H1 (cell line): Measurements from ENCODE around the gene ZSCAN30. TPM values are rescaled to one million over a fixed set of nuclear protein-coding genes. Genes with fewer than 3 reads are reported as not detected.
A peak's percentile ranks its signal among the peaks of the same experiment; 100 is the strongest.

Experiments
- CTCF ChIA-PET: fragments of 300-600 bp; sonication (Branson Sonifier 250); formaldehyde crosslinking; loops from one replicate; lab custom pipeline; 2021; ENCODE audit not compliant: partially characterized antibody; lab: Charles Lee
- POLR2A ChIA-PET: fragments of 300-600 bp; sonication (Branson Sonifier 250); formaldehyde crosslinking; loops from one replicate; lab custom pipeline; 2021; ENCODE audit warnings: inconsistent platforms; ENCODE audit not compliant: partially characterized antibody; lab: Charles Lee
- DNase-seq, 2 experiments: peaks; one replicate each; pipeline versions ENCODE4 v3.0.0 to v3.0.0-alpha.2; 2010 to 2022; ENCODE audit warnings: low spot score in 2 of 2, low read depth in 1 of 2, mixed read lengths in 1 of 2
- FAIRE-seq: peaks from 2 replicates; lab custom pipeline; 2011; peaks lifted over from hg19 to GRCh38; lab: Jason Lieb, UNC
- H2AFZ ChIP-seq: 2 replicates; pipeline ENCODE4 v1.8.1; 2012; ENCODE audit warnings: low read length, inconsistent platforms
- H2AK5ac ChIP-seq: 2 replicates; pipeline ENCODE4 v1.6.1; 2013; ENCODE audit warnings: low read depth, low read length
- H2BK120ac ChIP-seq: replicated peaks from 2 replicates; pipeline ENCODE3; 2013; ENCODE audit warnings: low read depth, low read length, inconsistent platforms
- H2BK12ac ChIP-seq: 2 replicates; pipeline ENCODE4 v1.6.1; 2013; ENCODE audit warnings: low read depth, low read length
- H2BK15ac ChIP-seq: 2 replicates; pipeline ENCODE4 v1.6.1; 2013; ENCODE audit warnings: low read length
- H2BK20ac ChIP-seq: 2 replicates; pipeline ENCODE4 v1.6.1; 2013; ENCODE audit warnings: low read length
- H2BK5ac ChIP-seq: 2 replicates; pipeline ENCODE4 v1.6.1; 2013; ENCODE audit warnings: low read depth, low read length
- H3K14ac ChIP-seq: 2 replicates; pipeline ENCODE4 v1.6.1; 2013; ENCODE audit warnings: inconsistent platforms; ENCODE audit not compliant: insufficient read length
- H3K18ac ChIP-seq: 2 replicates; pipeline ENCODE4 v1.6.1; 2013; ENCODE audit warnings: low read length; ENCODE audit errors: extremely low read depth
- H3K23ac ChIP-seq: 2 replicates; pipeline ENCODE4 v1.6.1; 2013; ENCODE audit warnings: inconsistent platforms; ENCODE audit not compliant: insufficient read length
- H3K23me2 ChIP-seq: 2 replicates; pipeline ENCODE4 v1.6.1; 2013; ENCODE audit warnings: low read depth, low read length
- H3K27ac ChIP-seq: 2 replicates; pipeline ENCODE4 v1.6.1; 2011; ENCODE audit warnings: low read depth, low read length, inconsistent platforms
- H3K27me3 ChIP-seq, 4 experiments: replicated peaks in 1 of 4; 1 replicate in 1 of 4; 2 replicates in 3 of 4; pipeline versions ENCODE4 v1.6.1 to v1.8.1; 2011 to 2013; ENCODE audit warnings: low read length in 3 of 4, mild to moderate bottlenecking in 3 of 4, inconsistent platforms in 2 of 4, mixed read lengths in 2 of 4, moderate library complexity in 1 of 4; ENCODE audit not compliant: control insufficient read depth in 3 of 4, insufficient read depth in 3 of 4; ENCODE audit errors: extremely low read depth in 1 of 4
- H3K36me3 ChIP-seq, 4 experiments: 2 replicates each; pipeline versions ENCODE4 v1.6.1 to v1.8.1; 2011 to 2013; ENCODE audit warnings: mild to moderate bottlenecking in 4 of 4, low read length in 3 of 4, moderate library complexity in 2 of 4, control low read depth in 1 of 4, inconsistent platforms in 1 of 4; ENCODE audit not compliant: insufficient read depth in 4 of 4, control insufficient read depth in 2 of 4
- H3K4ac ChIP-seq: replicated peaks from 2 replicates; pipeline ENCODE3; 2013; ENCODE audit warnings: low read length, low read depth, mixed read lengths, inconsistent platforms; ENCODE audit not compliant: insufficient read length
- H3K4me1 ChIP-seq, 4 experiments: replicated peaks in 1 of 4; 1 replicate in 1 of 4; 2 replicates in 3 of 4; pipeline versions ENCODE4 v1.6.1 to v1.8.1; 2011 to 2013; ENCODE audit warnings: low read length in 3 of 4, inconsistent platforms in 2 of 4, mixed read lengths in 1 of 4; ENCODE audit not compliant: insufficient read depth in 4 of 4, control insufficient read depth in 3 of 4
- H3K4me2 ChIP-seq, 2 experiments: 2 replicates each; pipeline versions ENCODE4 v1.6.1 to v1.8.1; 2011 to 2013; ENCODE audit warnings: low read depth in 2 of 2, low read length in 2 of 2, control low read depth in 1 of 2, inconsistent platforms in 1 of 2, mild to moderate bottlenecking in 1 of 2; ENCODE audit not compliant: insufficient read depth in 1 of 2
- H3K4me3 ChIP-seq, 4 experiments: fragments of 200-600, 300-600 bp in 1 of 4; sonication (generic), shearing (Covaris generic), sonication (Bioruptor Twin) in 1 of 4; 2 replicates each; pipeline versions ENCODE4 v1.5.1 to v1.8.1; 2011 to 2016; ENCODE audit warnings: low read length in 4 of 4, low read depth in 3 of 4, control low read depth in 2 of 4, inconsistent platforms in 2 of 4, mild to moderate bottlenecking in 2 of 4, mixed read lengths in 1 of 4, moderate library complexity in 1 of 4; ENCODE audit not compliant: insufficient read depth in 2 of 4; ENCODE audit errors: extremely low read depth in 1 of 4
- H3K56ac ChIP-seq: replicated peaks from 2 replicates; pipeline ENCODE3; 2013; ENCODE audit warnings: low read depth, mild to moderate bottlenecking, mixed read lengths, low read length, inconsistent platforms; ENCODE audit not compliant: insufficient read length
- H3K79me1 ChIP-seq: 2 replicates; pipeline ENCODE4 v1.6.1; 2013; ENCODE audit warnings: low read depth, low read length, control low read depth
- H3K79me2 ChIP-seq, 2 experiments: 2 replicates each; pipeline versions ENCODE4 v1.6.1 to v1.8.1; 2012 to 2013; ENCODE audit warnings: low read length in 2 of 2, mild to moderate bottlenecking in 2 of 2, inconsistent platforms in 1 of 2; ENCODE audit not compliant: insufficient read depth in 2 of 2, control insufficient read depth in 1 of 2
- H3K9ac ChIP-seq, 4 experiments: replicated peaks in 1 of 4; 1 replicate in 1 of 4; 2 replicates in 3 of 4; pipeline versions ENCODE4 v1.6.1 to v1.8.1; 2011 to 2013; ENCODE audit warnings: low read depth in 3 of 4, low read length in 3 of 4, control low read depth in 2 of 4, mild to moderate bottlenecking in 2 of 4, moderate library complexity in 2 of 4, inconsistent platforms in 1 of 4; ENCODE audit errors: extremely low read depth in 1 of 4
- H3K9me3 ChIP-seq, 2 experiments: 2 replicates each; pipeline versions ENCODE4 v1.6.1 to v1.8.1; 2012 to 2013; ENCODE audit warnings: mild to moderate bottlenecking in 2 of 2, moderate library complexity in 2 of 2, control low read depth in 1 of 2, inconsistent platforms in 1 of 2, low read depth in 1 of 2, low read length in 1 of 2, mixed read lengths in 1 of 2; ENCODE audit not compliant: insufficient read depth in 2 of 2
- H4K20me1 ChIP-seq, 2 experiments: replicated peaks in 1 of 2; 2 replicates each; pipeline versions ENCODE3 to v1.8.1; 2011 to 2013; ENCODE audit warnings: inconsistent platforms in 2 of 2, low read length in 2 of 2, mild to moderate bottlenecking in 1 of 2; ENCODE audit not compliant: insufficient read depth in 2 of 2, control insufficient read depth in 1 of 2
- H4K5ac ChIP-seq: 2 replicates; pipeline ENCODE4 v1.6.1; 2013; ENCODE audit warnings: low read length, low read depth, mixed read lengths, inconsistent platforms; ENCODE audit not compliant: insufficient read length
- H4K8ac ChIP-seq: 2 replicates; pipeline ENCODE4 v1.8.0; 2013; ENCODE audit warnings: mild to moderate bottlenecking, moderate library complexity, low read length, inconsistent platforms; ENCODE audit not compliant: insufficient read depth; ENCODE audit errors: extremely low read depth
- H4K91ac ChIP-seq: replicated peaks from 2 replicates; pipeline ENCODE3; 2013; ENCODE audit warnings: low read length, mixed read lengths, inconsistent platforms; ENCODE audit not compliant: insufficient read length
- CHD2 ChIP-seq: IDR thresholded peaks from 2 replicates; pipeline ENCODE4 v1.6.1; 2012; ENCODE audit warnings: low read length, improper control_type of control experiment
- CREB1 ChIP-seq: IDR thresholded peaks from 2 replicates; pipeline ENCODE4 v1.6.1; 2012; ENCODE audit warnings: inconsistent platforms
- JUN ChIP-seq: IDR thresholded peaks from 2 replicates; pipeline ENCODE4 v1.6.1; 2011; ENCODE audit warnings: low read depth, mild to moderate bottlenecking, improper control_type of control experiment, low read length
- KDM5A ChIP-seq: fragments of 200-600 bp; IDR thresholded peaks from 2 replicates; pipeline ENCODE4 v1.7.1; 2012; ENCODE audit warnings: mild to moderate bottlenecking, low read length, inconsistent platforms, mixed read lengths
- RFX5 ChIP-seq: IDR thresholded peaks from 2 replicates; pipeline ENCODE4 v1.6.1; 2011; ENCODE audit warnings: low read depth, low read length, improper control_type of control experiment, borderline replicate concordance
- ZNF274 ChIP-seq: IDR thresholded peaks from 2 replicates; pipeline ENCODE4 v1.7.0; 2012; ENCODE audit warnings: low read length, borderline replicate concordance; ENCODE audit errors: extremely low read depth
- WGBS, 2 experiments: shearing (Covaris generic) in 1 of 2; methylation state at CpG; one replicate each; pipeline versions ENCODE4 v1.1.6 to v1.1.7; 2013 to 2015; ENCODE audit warnings: low lambda C conversion rate in 2 of 2, mixed read lengths in 2 of 2, inconsistent platforms in 1 of 2, low coverage in 1 of 2, missing lambda C conversion rate in 1 of 2; ENCODE audit not compliant: insufficient replicate concordance in 2 of 2, insufficient coverage in 1 of 2, insufficient read length in 1 of 2; ENCODE audit errors: extremely low coverage in 1 of 2, missing lambda C conversion rate in 1 of 2; 5-methylcytosine and 5-hydroxymethylcytosine counted together
- polyA plus RNA-seq, 7 experiments: library from polyadenylated mRNA; depleted of rRNA in 3 of 7; stranded (reverse) in 5 of 7; unstranded in 2 of 7; fragments of >200 nt in 5 of 7; fragments of 200-250 nt in 2 of 7; gene quantifications; 1 replicate in 5 of 7; 2 replicates in 1 of 7; 4 replicates in 1 of 7; pipeline versions ENCODE4 v1.2.1 to v1.2.3, GENCODE V29; 2011 to 2013; ENCODE audit warnings: missing spikeins in 2 of 7, mixed read lengths in 2 of 7
- total RNA-seq: library from RNA; stranded (reverse); fragmentation: NEBNext Ultra II Directional; extraction: Animal tissue kit (Norgen Biotek cat#: 25700); gene quantifications from 2 replicates; pipeline ENCODE4 v1.2.1, GENCODE V29; 2021
- TF ChIP-seq, protein P1 (sequence below): IDR thresholded peaks from 2 replicates; pipeline ENCODE4 v1.6.1; 2011; ENCODE audit warnings: low read depth, mild to moderate bottlenecking, low read length; ENCODE audit not compliant: insufficient read depth

Gene ZSCAN30
- total and polyA plus RNA-seq, 2 of the 8 experiments (the other 6 are each of a cell fraction or from before 2014, with no cell fraction given), result 4.4 to 10.3 TPM

GRCh38 chr18:35267161-35267651 is 22.8 kb downstream of the ZSCAN30 start:
- H3K4me2 ChIP-seq, result peak overlapping the region in 1 of 2 experiments; percentile 59; a peak in 2 of 4 replicates
- no peak overlapping the region for H4K91ac ChIP-seq
- H3K9ac ChIP-seq, result peak overlapping the region in 1 of 4 experiments; percentile 50; a peak in 1 of 7 replicates
- no peak overlapping the region for H2BK12ac ChIP-seq
- H2BK15ac ChIP-seq, result no peak overlapping the region
- H3K56ac ChIP-seq, result no peak overlapping the region
- peak overlapping the region; percentile 93; the same call in 1 of the 2 replicates for H4K8ac ChIP-seq
- no peak overlapping the region for H2AFZ ChIP-seq
- H3K79me2 ChIP-seq, result no peaks in the 10 kb centered on the region
- no peak overlapping the region for H3K14ac ChIP-seq
- H4K5ac ChIP-seq, result no peak overlapping the region
- no peak overlapping the region for H2BK120ac ChIP-seq
- DNase-seq (no peak), FAIRE-seq (no peak)
- no peak overlapping the region for H3K18ac ChIP-seq
- H2AK5ac ChIP-seq, result no peak overlapping the region
- no peak overlapping the region for H2BK5ac ChIP-seq
- no peak overlapping the region for H3K23ac ChIP-seq
- H2BK20ac ChIP-seq, result no peak overlapping the region
- peaks cover 0 to 14% (median 7%) of the 10 kb centered on the region in 4 experiments; a peak in 3 of 8 replicates for H3K36me3 ChIP-seq
- H3K4me3 ChIP-seq, result peak overlapping the region in 3 of 4 experiments; percentile 17 to 36 (median 36); a peak in 4 of 8 replicates
- H3K23me2 ChIP-seq, result no peaks in the 10 kb centered on the region
- H3K4ac ChIP-seq, result no peak overlapping the region
- H3K9me3 ChIP-seq, result peaks cover 0 to 17% of the 10 kb centered on the region in 2 experiments; a peak in 2 of 4 replicates
- 82% methylated on average over 33 of the region's 48 CpGs; no CpG with 5 or more reads in 1 of the 2 experiments for WGBS, 2 experiments
- H3K27ac ChIP-seq, result no peak overlapping the region
- CTCF ChIA-PET, result interaction anchor here (1.0 to 2.5 kb wide), 5 partner anchors 10 to 194 kb away, joined by 3 to 11 read pairs (median 4); partner anchors contain the start of gene ZSCAN30
- H4K20me1 ChIP-seq, result no peaks in the 10 kb centered on the region
- H3K4me1 ChIP-seq, result no peaks in the 10 kb centered on the region; a peak in 1 of 7 replicates
- no peaks in the 10 kb centered on the region for H3K79me1 ChIP-seq
- H3K27me3 ChIP-seq, result no peaks in the 10 kb centered on the region
- POLR2A ChIA-PET, result interaction anchor here (0.7 to 3.9 kb wide), 13 partner anchors 11 to 326 kb away, joined by 3 to 53 read pairs (median 4); partner anchors contain the start of genes ZNF397 and ZSCAN30
- TF ChIP-seq CREB1 (no peak), KDM5A (no peak), CHD2 (no peak), JUN (no peak), RFX5 (no peak), ZNF274 (no peak)
- TF ChIP-seq, protein P1, sequence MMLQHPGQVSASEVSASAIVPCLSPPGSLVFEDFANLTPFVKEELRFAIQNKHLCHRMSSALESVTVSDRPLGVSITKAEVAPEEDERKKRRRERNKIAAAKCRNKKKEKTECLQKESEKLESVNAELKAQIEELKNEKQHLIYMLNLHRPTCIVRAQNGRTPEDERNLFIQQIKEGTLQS, result no peak
